Activated T-cell treated with anti-CD3 and anti-CD28 coated beads for 48 hours (primary cell): Measurements from ENCODE around the gene UBAC2.
"Not testable (repeated sequence)": the region's sequence is repeated elsewhere in the genome, so short reads cannot be mapped to it uniquely, and the experiment has no call there.

Experiments used
- DNase-seq: peaks from one replicate; pipeline ENCODE4 v3.0.0-alpha.2; 2020; ENCODE audit warnings: low read depth

Gene UBAC2

DNA sequence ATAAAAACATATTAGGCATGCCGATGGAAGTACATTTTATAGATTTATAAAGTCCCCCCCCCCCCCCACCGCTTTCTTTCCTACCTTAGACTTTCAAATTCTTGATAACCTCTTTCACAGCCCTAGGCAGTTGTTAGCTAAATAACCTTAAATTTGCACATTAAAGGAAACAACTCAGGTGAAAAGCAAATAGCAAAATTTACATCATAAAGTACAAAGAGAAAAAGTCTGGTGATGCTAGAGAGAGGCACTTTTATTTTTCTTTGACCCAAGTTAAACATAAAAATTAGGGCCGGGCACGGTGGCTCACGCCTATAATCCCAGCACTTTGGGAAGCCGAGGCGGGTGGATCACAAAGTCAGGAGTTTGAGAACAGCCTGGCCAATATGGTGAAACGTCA, 15.0 kb upstream of the UBAC2 start:
- DNase-seq = no peak

DNA sequence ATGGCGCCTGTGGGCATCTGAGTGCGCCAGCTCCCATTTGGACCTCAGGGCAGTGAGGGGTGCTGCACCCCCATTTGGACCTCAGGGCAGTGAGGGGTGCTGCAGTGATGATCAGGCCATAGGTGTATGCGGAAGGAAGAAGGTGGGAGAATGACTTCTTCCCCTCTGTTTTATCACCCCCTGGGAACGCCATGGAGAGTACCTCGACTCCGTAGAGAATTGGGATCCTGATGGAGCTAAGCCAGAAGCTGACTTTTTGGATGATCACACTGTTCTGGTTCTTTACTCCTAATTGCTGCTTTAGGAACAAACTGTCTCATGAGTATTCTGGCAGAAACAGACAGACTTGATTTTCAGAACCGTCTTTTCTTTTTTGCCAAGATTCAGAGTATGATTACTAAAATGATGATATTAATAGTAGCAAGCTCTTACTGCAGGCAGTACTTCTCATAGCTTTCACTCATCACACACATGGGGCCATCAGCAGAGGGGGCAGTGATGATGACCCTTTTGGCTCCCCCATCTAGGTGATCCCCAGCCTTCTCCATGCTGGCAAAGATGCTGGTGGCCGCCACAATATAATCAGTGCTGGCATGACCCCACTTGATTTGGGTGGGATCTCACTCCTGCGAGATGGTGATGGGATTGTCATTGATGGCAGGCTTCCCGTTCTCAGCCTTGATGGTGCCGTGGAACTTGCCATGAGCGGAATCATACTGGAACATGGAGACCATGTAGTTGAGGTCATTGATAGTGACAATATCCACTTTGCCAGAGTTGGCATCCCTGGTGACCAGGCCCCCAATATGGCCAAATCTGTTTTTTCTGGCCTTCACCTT, 10.3 kb upstream of the UBAC2 start:
- no peak for DNase-seq

DNA sequence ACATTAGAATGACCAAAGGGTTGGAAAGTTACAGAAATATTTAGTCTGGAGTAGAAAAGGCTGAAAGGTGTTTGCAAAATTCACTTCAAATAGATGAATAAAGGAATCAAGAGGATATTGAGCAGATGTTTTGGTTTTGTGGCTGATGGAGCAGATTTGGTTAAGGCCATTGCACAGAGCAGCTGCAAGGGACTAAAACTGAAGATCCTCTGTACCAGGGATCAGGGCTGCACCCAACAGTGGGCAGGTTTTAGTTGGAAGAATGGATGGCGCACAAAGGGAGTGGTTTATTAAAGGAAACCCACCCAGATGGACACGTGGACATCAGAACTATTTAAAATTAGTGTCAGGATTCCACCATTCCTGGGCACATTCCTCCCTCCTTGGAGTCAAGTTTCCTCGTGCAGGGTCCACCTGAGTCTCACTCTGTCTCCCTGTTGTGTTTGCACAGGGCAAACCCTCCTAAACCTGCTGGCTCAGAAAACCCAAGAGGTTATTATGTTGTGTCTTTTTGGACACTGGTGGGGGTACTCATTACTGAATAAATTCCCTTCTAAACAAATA, 9.2 kb upstream of the UBAC2 start:
- DNase-seq = no peak

DNA sequence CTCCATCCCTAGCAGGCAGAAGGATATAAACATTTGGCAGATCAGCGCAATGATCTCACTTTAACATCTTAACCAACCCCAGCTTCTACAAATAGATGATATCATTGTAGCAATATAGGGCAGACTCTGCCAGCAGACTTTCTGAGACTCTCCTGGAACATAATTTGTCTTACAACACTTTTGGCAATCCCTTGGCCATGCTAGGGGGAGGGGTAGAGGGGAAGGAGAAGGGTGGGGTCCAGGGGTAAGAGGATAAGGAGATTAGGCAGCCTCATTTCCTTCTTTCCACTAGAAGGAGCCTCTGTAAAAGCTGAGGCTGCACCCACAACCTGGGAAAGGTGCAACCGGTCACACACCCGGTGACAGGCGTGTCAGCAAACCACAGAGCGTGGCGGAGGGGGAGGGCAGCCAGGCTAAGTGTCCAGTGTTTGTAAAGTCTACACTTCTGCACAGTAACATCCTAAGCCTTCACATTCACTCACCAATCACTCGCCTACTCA, 8.7 kb upstream of the UBAC2 start:
- DNase-seq = no peak

DNA sequence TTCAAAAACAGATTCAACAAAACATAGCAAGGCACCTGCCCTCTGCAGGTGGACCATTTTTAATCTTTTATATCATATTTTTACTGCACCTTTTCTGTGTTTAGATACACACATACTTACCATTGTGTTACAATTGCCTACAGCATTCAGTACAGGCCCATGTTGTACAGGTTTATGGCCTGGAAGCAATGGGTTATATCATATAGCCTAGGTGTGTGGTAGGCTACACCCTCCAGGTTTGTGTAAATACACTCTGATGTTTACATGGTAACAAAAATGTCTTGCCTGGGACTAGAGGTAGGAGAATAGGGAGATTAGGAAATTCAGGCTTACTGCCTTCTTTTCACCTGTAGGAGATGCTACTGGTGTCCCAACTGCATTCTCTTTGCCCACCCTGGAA, 8.2 kb upstream of the UBAC2 start:
- DNase-seq = no peak

DNA sequence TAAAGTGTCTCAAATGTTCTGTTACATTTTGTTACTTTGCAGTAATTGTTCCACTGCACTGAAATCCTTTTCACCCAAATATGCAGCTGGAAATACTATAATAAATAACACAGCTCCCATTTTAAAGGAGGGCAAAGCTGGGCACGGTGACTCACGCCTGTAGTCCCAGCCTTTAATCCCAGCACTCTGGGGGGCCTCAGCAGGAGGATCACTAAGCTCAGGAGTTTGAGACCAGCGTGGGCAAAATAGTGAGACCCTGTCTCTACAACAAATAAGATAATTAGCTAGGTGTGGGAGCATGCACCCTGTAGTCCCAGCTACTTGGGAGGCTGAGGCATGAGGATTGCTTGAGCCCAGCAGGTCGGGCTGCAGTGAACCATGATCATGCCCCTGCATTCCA, 7.5 kb upstream of the UBAC2 start:
- DNase-seq = no peak

DNA sequence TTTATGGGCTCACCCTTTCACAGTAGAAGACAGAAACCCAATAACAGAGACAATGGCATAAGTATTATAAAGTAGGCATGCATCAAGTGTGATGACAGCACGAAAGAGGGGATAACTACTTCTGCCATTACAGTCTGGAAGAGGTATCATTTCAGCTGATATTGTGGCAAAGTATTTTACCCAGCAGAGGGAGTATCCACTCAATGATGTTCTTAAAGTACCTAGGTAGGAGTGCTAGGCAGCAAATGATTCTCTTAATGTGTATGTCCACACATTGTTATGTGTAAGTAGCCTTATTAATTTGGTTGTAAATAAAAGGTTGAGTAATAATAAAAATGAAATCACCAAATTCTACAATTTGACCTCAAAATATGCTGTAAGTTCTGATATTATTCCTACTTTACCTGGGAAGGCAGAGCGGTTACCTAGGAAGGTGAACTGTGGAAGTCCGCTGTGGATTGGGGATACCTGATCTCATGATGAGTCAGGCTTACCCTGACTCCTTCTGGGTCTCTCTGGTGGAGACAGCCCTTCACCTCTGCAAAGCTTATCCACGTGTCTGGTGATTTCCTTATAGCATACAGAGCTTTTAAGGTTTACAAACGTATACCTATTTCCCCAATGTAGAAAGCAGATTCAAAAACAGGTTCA, 4.1 kb upstream of the UBAC2 start:
- DNase-seq = no peak

DNA sequence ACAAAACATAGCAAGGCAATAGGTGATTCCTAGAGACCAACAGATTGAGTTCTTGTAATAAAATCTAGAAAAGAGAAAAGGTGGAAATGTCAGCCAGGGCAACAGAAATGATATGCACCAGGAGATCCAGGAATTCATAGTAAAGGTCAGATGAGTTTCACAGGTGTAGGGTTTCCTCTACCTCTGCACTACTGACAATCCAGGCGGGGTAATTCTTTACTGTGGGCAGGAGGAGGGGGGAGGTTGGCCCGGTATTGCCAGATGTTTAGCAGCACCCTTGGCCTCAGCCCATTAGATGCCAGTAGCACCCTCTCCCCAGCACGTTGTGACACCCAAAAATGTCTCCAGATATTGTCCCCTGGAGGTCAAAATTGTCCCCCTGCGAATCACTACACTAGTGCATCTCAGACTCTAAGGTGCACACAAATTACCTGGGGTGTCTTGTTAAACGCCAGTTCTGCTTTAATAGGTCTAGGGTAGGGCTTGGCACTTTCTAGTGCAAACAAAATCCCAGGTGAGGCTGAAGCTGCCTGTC, 3.5 kb upstream of the UBAC2 start:
- no peak for DNase-seq

DNA sequence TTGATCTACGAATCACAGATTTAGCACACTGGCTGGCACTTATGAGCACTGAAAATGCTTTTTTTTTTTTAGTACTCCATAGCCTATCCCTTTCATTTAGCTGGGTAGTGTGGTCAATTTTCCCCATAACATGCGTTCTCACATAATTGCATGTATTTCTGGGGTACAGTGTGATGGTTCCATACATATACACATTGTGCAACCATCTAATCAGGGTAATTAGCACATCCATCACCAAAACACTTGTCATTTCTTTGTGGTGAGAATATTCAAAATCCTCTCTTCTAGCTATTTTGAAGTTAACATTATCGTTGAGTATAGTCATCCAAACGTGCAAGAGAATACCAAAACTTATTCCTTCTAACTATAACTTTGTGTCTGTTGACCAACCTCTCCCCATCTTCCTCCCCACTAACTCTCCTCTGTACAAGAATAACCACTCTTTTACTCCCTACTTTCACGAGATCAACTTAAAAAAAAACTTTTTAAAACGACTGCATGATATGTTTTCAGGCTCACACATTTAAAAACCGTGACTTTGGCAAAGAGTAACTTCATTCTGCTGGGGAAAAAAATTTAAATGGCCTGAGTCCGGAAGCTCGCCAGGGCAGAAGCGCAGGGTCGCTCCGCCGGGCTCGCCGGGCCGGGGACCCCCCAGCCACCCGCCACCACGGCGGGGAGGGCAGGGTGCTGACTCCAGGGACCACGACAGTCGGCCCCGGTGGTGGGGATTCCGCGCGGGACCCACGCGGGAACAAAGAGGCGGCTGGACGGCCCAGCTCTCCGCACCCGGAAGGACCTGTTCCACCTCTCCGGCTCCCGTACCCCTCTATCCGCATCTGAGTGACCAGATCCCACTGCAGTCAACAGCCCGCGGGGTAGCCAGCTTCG, 868 bp upstream of the UBAC2 start:
- DNase-seq = no peak

DNA sequence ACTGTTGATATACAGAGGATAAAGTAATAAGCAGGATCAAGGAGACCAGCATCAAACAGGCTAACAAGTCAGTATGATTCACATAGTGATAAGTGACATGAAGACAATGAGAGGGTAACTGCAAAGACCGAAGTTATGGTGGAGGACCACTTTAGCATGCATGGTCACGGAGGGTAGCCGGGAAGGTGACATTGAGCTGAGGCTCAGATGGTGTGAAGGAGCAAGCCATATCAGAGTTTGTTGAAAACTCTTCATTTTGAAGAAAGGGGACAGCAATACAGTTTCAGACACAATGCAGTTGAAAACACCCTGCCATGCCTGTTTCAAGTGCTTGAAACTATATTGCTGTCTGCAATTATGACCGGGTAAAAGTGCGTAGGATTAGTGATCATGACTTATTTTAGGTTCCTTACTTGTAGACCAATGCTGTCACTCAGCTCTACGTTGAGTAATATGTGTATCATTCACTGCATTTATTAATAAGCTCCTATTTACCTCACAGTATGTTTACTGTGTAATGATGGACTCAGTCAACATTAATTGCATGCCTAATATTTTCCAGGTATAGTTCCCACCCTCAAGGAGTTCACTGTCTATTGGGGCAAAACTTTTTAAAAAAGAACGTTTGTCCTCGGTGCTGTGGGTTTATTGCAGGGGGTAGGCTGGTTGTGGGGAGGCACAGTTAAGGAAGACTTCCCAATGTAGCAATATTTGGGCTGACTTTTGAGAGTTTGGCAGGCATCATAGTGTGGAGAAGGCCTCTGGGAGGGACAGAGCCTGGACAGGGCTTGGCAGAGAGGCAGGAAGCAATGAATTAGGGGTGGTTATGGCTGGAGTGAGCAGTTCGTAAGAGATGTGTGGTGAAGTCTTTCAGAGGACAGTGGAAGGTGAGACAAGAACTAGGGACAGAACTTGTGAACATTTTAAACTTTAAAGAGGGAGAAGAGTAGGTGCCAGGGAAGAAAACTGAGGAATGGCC, 3.2 kb downstream of the UBAC2 start:
- no peak for DNase-seq

DNA sequence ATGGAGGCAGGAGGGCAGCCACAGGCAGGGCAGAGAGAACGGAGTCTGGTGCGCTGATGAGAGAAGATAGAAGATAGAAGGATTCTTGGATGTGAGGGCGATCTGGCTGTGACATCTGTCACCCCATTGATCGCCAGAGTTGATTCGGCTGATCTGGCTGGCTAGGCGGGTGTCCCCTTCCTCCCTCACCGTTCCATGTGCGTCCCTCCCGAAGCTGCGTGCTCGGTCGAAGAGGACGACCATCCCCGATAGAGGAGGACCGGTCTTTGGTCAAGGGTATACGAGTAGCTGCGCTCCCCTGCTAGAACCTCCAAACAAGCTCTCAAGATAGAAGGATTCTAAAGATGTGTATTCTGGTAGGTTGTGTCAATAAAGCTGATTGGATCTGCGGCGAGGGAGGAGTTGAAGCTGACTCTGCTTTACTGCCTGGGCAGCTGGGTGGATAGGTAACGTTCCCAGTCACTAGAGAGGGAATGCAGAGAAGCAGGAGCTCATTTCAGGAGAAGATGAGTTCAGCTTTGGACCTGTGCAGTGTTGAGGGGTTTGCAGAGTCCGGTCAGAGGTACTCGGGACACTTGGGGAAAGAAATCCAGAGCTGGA, 5.1 kb downstream of the UBAC2 start:
- DNase-seq = no peak

DNA sequence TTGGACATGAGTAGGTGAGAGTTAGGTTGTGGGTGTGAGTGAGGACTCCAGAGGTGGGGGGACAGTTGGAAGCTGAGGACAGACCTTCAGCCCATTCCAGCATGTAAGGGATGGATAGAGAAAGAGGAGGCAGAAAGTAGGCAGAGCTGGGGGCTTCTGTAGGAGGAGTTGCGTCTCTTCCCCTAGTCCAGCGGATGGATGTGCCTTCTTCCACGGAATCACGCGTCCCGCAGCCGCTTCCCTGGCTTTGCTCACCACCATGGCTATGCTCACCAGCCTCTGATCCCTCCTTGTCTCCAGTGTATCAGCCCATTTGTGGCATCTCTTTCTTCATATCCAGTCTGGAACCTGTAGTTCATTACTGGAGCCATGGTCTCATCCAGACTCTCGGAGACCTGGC, 5.6 kb downstream of the UBAC2 start:
- no peak for DNase-seq

DNA sequence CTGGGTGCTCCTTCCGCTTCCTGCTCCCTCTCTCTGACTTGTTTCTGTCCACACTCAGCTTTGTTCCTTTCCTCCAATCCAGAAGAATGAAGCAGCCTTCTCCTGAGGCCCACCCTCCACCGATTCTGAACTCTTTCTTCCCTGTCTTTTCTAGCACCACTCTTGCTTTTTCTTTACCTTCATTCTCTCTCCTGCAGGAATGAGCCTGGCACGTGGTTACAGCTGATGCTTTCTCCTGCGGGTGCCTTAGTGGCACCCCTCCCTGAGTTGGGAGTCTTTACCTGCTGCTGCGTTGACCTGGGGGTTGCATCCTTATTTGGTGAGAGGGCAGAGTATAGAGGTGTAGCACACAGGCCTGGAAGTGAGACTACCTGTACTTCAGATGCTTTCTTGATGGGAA, 6.2 kb downstream of the UBAC2 start:
- no peak for DNase-seq

DNA sequence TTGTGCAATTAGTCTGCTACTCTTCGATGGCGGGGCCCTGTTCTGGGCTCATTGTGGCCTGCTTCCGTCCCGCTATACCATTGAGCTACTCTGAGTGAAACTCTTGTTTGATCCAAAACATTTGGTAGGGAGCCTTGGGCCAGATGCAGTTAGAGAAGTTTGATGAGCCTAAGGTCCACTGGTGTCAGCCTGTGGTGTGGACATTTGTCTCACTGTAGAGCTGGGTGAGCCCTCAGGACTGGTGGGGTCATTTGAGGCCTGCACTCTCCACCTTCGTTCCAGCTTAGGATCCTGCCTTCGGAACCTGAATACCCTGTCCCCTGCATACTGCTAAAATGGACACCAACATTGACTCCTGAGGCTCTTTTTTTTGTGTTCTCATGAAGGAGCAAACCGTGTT, 6.9 kb downstream of the UBAC2 start:
- no peak for DNase-seq

DNA sequence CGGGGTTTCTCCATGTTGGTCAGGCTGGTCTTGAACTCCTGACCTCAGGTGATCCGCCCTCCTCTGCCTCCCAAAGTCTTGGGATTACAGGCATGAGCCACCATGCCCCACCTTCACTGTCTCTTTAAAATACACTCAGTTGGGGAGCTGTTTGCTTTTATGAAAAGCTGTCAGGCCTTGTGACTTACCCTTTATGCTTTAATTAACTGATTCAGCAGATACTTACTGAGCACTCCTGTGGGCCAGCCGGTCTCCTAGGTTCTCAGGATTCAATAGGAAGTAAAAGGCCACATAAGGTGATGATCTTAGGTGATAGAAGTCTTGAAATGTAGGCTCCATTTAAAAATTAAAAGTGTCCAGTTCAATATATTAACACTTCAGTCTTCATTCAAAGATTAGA, 7.5 kb downstream of the UBAC2 start:
- DNase-seq = no peak

DNA sequence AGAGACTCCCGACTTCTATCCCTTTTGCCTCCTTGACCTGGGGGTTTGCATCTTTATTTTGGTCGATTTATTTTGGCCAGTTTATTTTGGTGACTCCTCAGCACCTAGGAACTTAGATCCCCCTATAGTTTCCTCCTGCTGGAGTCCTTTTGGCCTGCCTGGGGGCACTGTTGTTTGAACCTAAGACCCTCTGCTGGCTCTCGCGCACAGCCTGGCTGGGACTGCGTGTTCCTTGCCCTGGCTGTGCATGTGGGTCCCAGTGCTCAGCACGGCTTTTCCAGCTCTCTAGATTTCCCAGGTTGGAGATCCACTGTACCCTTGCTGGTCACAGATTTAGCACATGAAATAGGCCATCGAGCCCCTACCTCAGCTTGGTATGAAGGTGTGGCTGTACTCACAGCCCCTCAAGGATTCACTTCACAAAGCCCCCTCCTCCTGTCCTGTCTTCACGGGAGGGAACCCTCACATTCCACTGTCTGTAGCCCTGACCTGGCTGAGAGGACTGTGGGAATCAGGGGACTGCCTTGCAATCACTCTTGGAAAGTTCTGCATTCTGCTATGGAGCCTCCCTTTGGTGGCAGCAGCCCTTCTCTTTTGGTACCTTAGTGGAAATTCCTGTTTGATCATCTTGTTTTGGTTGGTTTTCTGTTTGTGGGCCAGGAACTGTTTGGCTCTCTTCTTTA, 8.3 kb downstream of the UBAC2 start:
- no peak for DNase-seq

DNA sequence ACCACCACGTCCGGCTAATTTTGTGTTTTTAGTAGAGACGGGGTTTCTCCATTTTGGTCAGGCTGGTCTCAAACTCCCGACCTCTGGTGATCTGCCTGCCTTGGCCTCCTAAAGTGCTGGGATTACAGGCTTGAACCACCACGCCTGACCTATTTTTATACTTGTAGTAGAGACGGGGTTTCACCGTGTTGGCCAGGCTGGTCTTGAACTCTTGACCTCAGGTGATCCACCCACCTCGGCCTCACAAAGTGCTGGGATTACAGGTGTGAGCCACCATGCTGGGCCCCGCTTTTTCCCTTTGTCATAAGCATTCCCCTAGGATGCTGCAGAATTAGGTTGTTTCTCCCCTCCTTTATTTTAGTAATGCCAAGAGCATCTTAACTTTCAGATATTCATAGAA, 10.0 kb downstream of the UBAC2 start:
- not testable (repeated sequence) for DNase-seq

DNA sequence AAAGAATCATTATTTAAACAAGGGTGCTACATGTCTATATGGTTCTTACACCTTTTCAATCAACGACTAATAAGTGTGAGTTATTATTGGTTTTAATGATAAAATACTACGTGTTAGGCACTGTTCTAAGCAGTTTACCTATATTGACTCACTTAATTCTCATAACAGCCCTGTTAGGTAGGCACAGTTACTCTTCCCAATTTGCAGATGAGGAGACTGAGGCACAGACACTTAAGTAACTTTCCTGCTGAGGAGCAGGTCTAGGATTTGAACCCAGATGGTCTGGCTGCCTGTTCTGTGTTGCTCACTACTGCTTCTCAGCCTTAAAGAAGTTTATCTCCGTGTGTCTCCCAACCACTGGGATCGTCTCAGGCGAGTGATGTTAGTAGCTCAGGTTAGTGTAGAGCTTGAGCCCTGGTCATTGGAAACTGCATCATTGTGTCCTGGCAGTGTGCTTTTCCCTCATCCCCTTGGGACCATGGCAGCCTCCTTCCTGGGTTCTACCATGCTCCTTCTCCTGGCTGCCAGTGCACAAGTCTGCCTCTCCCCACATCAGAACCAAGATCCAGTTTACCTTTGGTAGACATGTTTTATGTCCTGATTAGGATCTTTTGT, 10.9 kb downstream of the UBAC2 start:
- DNase-seq = no peak

DNA sequence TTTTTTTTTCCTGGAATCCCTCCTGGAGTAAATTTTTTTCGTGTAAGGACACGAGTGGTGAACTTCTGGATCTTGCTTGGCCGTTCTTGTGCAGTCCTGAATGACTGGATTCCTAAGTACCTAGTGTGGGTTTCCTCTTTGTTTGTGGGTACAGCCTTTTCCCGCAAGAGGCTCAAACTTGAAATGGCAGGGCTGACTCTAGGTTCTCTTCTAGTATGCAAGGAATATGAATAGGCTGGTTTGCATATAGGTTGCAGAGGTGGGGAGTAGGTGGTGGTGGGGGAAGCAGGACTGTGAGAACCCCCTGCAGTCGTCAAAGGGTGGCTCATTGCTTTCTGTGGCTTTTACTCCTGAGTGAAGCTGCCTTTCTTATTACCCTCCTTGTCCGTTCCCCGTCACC, 13.6 kb downstream of the UBAC2 start:
- DNase-seq = no peak
